Subcutaneous preadipocyte (primary cell): ENCODE measurements around the gene UNC119. TPM values are rescaled to one million over a fixed set of nuclear protein-coding genes. Genes with fewer than 3 reads are reported as not detected.

Experiments used
- total RNA-seq: library from RNA; depleted of rRNA; stranded (reverse); fragments of >200 nt; gene quantifications from 2 replicates; pipeline ENCODE4 v1.2.3, GENCODE V29; 2012

The UNC119 gene
- 15.4 and 17.8 TPM in 2 replicates for total RNA-seq

DNA sequence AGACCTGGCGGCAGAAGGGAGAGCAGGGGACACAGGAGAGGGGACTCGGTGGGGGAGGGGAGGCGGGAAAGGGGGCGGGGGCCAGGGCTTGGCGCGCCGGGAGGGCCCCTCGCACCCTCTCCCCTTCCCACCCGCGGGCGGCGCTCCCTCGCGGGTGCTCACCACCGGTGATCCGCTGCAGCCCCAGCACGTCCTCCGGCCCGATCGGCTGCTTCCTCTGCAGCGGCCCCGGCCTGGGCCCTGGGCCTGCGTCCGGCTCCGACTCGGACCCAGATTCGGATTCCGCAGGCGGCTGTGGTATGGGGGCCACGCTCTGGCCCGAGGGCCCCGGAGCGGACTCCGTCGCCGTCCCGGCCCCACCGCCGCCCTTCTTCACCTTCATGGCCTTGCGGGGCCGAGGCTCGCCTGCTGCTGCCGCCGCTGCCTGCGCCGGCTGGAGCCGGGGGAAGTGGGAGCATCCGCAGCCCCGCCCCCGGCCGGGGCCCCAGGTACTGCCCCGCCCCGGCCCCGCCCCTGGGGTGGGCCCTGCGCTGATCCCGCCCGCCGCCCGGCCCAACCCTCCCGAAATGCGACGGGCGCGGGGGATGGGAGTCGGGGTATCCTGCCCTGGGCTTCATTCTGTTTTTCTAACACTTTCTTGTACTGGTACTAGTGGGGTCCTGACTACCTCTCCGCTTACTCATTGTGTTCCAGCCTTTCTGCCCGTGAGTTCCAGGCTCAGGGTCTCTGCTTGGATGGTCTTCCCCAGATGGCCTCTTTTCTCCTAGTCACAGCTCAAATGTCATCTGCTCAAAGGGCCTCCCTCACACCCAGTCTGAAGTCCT, at the start of gene UNC119:
Gene UNC119 (minus strand): TSS at position 449 of the 824 bp plus-strand sequence. CDS start 67 bp downstream, at position 382.

DNA sequence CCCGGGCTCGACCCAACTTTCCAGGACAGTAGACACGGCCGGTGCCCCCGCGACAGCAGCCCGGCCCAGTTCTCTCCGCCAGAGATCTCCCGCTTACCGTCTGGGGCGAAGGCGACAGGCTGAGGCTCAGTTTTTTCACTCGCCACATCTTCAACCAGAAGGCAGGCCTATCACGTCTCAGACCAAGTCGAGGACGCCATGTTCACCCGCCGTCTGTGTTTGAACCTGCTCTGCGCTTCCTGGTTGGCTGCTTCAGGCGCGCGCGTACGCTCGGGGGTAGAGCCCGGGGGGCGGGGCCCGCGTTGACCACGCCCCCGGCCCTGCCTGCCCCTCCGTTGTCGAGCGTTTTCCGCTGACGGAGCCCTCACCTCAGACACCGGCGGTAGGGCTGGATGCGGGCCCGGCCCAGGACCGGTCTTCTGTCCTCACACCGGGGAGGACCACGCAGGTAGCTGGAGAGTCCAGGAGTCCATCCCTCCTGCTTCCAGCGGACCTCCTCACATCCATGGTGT, 46.4 kb upstream of the UNC119 start, which contains the start of gene SPAG5:
Gene SPAG5 (minus strand): TSS at position 227 of the 512 bp plus-strand sequence. CDS start 79 bp downstream, at position 148.

DNA sequence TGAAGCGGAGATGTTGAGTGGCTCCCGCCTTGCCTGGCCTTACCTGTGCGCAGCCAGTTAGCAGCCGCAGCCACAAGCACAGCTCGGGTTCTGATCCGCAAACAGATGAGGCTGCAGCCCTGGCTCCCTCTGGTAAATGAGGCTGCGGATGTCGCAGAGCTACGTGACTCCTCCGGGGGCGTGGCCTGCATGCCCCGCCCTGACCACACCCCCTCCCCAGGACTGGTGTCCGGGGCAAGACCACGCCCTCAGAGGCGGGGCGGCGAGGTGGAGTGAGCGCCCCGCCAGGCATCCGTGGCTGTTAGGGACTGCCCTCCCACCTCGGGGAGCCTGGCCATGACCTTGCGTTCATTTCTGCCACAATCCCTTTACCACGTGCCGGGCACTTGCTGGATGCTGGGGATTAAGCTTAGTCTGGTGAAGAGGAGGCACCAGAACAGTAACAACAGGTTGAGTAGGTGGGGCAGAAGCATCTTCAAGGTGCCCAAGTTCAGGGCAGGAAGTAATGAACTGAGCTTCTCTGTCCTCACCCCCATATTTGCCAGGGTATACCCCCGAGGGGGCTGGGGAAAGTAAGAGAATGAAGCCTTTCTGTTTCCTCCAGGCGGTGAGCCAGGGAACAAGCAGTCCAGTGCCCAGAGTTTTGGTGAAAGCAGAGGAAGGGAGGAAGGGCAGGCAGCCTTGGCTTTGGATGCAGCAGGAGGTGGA, 24.5 kb upstream of the UNC119 start, which contains the start of gene ALDOC:
Gene ALDOC (minus strand): TSS at position 138 of the 708 bp plus-strand sequence. CDS start 1,363 bp downstream, outside the sequence.

DNA sequence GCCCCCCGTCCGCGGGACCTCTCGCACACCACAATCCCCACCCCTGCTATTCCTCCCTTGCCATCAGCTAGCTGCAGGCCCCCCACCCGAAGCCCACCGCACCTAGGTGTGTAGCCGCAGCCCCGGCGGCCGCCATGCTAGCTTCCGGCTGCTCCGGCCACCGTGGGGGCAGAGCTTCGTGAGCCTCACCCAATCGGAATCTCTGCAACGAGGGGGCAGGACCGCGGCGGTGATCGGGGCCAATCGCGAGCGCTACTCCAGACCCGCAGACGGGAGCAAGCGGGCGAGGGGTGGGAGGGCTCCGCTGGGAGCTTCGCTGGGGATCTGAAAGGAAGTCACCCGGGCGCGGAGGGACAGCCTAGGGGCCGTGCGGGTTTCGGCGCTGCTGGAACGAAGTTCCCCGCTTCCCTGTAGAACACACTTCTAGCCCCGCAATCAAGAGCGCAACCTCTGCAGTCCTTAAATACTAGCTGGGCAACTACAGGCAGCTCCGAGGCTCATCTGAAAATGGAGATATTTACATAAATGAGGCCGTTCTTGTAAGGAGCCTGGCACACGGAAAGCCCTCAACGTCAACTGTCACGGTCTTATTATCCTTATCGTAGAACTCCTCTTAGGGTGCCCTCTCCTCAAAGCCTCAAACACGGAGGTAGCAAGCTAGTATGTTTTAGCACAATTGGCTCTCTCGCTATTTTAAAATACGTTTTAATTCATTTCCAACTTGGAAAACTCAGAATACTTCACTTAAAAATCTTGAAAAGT, 19.1 kb upstream of the UNC119 start, which contains the start of gene PIGS:
Gene PIGS (minus strand): TSS at position 164 of the 762 bp plus-strand sequence. CDS start 28 bp downstream, at position 136.

DNA sequence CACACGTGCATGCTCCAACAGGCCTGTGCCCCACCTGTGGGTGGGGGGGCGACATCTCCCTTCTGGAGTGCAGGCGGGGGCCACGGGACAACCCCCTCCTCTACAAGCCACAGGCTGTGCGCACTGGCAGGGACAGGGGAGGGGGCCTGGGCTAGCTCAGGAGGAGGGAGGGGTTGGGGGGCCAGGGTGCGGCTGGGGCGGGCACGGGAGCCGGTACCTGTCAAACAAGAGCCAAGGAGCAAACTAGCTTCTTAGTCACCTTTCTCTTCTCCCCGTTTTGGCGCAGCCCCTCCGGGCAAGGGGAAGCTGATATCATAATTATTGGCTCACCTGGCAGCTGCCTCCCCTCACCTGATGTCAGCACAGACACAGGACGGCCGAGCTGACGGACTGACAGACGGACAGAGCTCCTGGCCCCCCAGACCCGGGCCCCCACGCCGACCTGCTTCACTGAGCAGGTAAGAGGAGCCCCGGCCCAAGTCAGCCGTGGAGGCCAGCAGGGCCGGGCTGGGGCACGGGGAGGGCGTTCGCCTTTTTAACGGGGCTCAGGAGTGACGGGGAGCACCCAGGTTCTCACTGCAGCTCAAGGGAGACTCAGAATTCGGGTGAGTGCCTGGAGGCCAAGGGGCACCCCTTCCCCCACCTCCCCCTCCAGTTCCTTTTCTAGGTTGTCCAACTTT, 46.3 kb downstream of the UNC119 start, which contains the start of gene FOXN1:
Gene FOXN1 (plus strand): TSS at position 363 of the 680 bp plus-strand sequence. CDS start 17,622 bp downstream, outside the sequence.

Other genes starting within 250 kb of the UNC119 start
- 53.6 and 70.8 TPM in 2 replicates for gene TMEM97, start 233.4 kb downstream of the UNC119 start, total RNA-seq
- 29.9 and 36.4 TPM in 2 replicates for gene IFT20, start 217.2 kb downstream of the UNC119 start, total RNA-seq
- 22.8 and 26.0 TPM in 2 replicates for gene TNFAIP1, start 216.9 kb downstream of the UNC119 start, total RNA-seq
- 80.5 and 81.9 TPM in 2 replicates for gene POLDIP2, start 195.1 kb downstream of the UNC119 start, total RNA-seq
- gene SEBOX, start 187.4 kb downstream of the UNC119 start, total RNA-seq: not detected in 2 replicates
- gene VTN, start 182.3 kb downstream of the UNC119 start, total RNA-seq: not detected in 2 replicates
- gene SARM1, start 180.9 kb downstream of the UNC119 start, total RNA-seq: 8.0 and 8.5 TPM in 2 replicates
- gene SLC46A1, start 146.4 kb downstream of the UNC119 start, total RNA-seq: 4.7 and 4.8 TPM in 2 replicates
- gene SLC13A2, start 79.0 kb downstream of the UNC119 start, total RNA-seq: not detected in 2 replicates
- not detected in 2 replicates for gene FOXN1, start 46.3 kb downstream of the UNC119 start, total RNA-seq
- gene PIGS, start 18.9 kb upstream of the UNC119 start, total RNA-seq: 34.2 and 42.0 TPM in 2 replicates
- 26.1 and 27.6 TPM in 2 replicates for gene ALDOC, start 24.3 kb upstream of the UNC119 start, total RNA-seq
- 32.3 and 47.3 TPM in 2 replicates for gene SPAG5, start 46.4 kb upstream of the UNC119 start, total RNA-seq
- 5.1 and 9.6 TPM in 2 replicates for gene RSKR, start 61.6 kb upstream of the UNC119 start, total RNA-seq
- 135 and 175 TPM in 2 replicates for gene BLTP2, start 92.5 kb upstream of the UNC119 start, total RNA-seq
- gene SDF2, start 109.3 kb upstream of the UNC119 start, total RNA-seq: 24.2 and 37.1 TPM in 2 replicates
- 43.4 and 44.8 TPM in 2 replicates for gene SUPT6H, start 109.6 kb upstream of the UNC119 start, total RNA-seq
- gene PROCA1, start 159.3 kb upstream of the UNC119 start, total RNA-seq: 1.4 and 1.8 TPM in 2 replicates
- 142 and 146 TPM in 2 replicates for gene RAB34, start 165.2 kb upstream of the UNC119 start, total RNA-seq
- 406 and 856 TPM in 2 replicates for gene RPL23A, start 167.4 kb upstream of the UNC119 start, total RNA-seq
- 3.1 and 4.0 TPM in 2 replicates for gene TLCD1, start 173.6 kb upstream of the UNC119 start, total RNA-seq
- gene NEK8, start 176.2 kb upstream of the UNC119 start, total RNA-seq: 1.8 and 2.9 TPM in 2 replicates
- 19.5 and 27.8 TPM in 2 replicates for gene TRAF4, start 191.4 kb upstream of the UNC119 start, total RNA-seq